Upper lobe of left lung (tissue), 6 donors: Measurements from ENCODE around the gene SIVA1. TPM values are rescaled to one million over a fixed set of nuclear protein-coding genes. Genes with fewer than 3 reads are reported as not detected.

Experiments used
- ATAC-seq, 2 donors: fragments of 200-7000 bp; cut with Tn5 transposase; one replicate each; pipeline ENCODE4 v1.9.1; 2022; ENCODE audit warnings: mild to moderate bottlenecking in 2 of 2, moderate library complexity in 2 of 2; ENCODE audit not compliant: low FRiP score in 2 of 2
- DNase-seq, 2 donors: peaks; one replicate each; pipeline ENCODE4 v3.0.0-alpha.2; 2019 to 2020
- H3K27ac ChIP-seq, 4 donors: fragments of 200-600 bp; sonication (generic); one replicate each; pipeline ENCODE4 v1.5.1; 2016 to 2019
- H3K27me3 ChIP-seq, 4 donors: fragments of 200-600 bp; sonication (generic); one replicate each; pipeline ENCODE4 v1.5.1; 2017 to 2019
- H3K36me3 ChIP-seq, 4 donors: fragments of 200-600 bp; sonication (generic); one replicate each; pipeline ENCODE4 v1.5.1; 2016 to 2019
- H3K4me1 ChIP-seq, 4 donors: fragments of 200-600 bp; sonication (generic); one replicate each; pipeline ENCODE4 v1.5.1; 2018 to 2019
- H3K4me3 ChIP-seq, 4 donors: fragments of 200-600 bp; sonication (generic); one replicate each; pipeline ENCODE4 v1.5.1; 2017 to 2019; ENCODE audit warnings: mild to moderate bottlenecking in 2 of 4, moderate library complexity in 1 of 4
- H3K9me3 ChIP-seq, 4 donors: fragments of 200-600 bp; sonication (generic); one replicate each; pipeline ENCODE4 v1.5.1; 2018 to 2019
- EP300 ChIP-seq, 4 donors: sonication (generic); formaldehyde crosslinking; IDR thresholded peaks; one replicate each; pipeline ENCODE4 v1.5.1; 2017; ENCODE audit warnings: antibody characterized with exemption in 4 of 4, control low read depth in 2 of 4
- POLR2A ChIP-seq, 4 donors: fragments of 450-650 bp; IDR thresholded peaks; one replicate each; pipeline ENCODE4 v1.5.1; 2016 to 2017; ENCODE audit warnings: antibody characterized with exemption in 4 of 4, mild to moderate bottlenecking in 2 of 4
- POLR2AphosphoS5 ChIP-seq, 2 donors: sonication (generic); formaldehyde crosslinking; IDR thresholded peaks; one replicate each; pipeline ENCODE4 v1.5.1; 2017; ENCODE audit warnings: antibody characterized with exemption in 2 of 2
- whole genome bisulfite sequencing, 2 donors: methylation state at CpG; one replicate each; pipeline ENCODE4 v1.1.5; 2017 to 2018; 5-methylcytosine and 5-hydroxymethylcytosine counted together
- total RNA-seq, 6 donors: library from RNA; depleted of rRNA in 4 of 6; stranded (reverse); fragments of >200 nt in 4 of 6; gene quantifications; one replicate each; pipeline versions ENCODE4 v1.1.0 to v1.2.1, GENCODE V29; 2016 to 2021
- TF ChIP-seq, protein P1 (sequence below), 6 experiments: fragments of 450-650 bp in 4 of 6; fragments of 200-600 bp in 2 of 6; sonication (generic) in 2 of 6; IDR thresholded peaks; one replicate each; pipeline ENCODE4 v1.5.1; 2016 to 2019; ENCODE audit warnings: antibody characterized with exemption in 6 of 6
- donor health status: DM: no; HTN: no; CAD: no; lungs with moderate emphysema.
- donor health status: DM: no; HTN: yes; CAD: no; lungs with severe emphysema.

The SIVA1 gene
- total RNA-seq, 6 donors from 2014 or later = 72.3 to 241 (median 91.0) TPM

DNA sequence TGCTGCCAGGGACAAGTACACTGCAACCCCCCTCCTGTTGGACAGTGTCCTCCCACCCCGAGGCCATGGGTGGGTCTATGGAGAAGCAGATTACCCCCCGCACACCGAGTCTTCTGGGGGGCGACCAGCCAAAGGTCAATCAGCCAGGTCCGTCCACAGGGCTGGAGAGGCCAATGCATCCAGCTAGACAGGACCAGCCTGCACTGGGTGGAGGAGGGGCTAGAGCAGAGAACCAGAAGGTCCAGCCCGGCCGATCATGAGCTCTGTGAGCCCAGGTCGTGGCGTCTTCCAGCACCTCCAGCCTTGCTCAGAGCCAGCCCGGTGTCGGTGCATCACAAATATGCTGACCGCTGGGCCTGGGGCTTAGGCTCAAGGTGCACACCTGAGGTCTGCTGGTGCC is 37.1 kb upstream of the SIVA1 start:
- no peak for ATAC-seq
- TF ChIP-seq POLR2AphosphoS5 (IDR thresholded peaks at IDR 0.05) (no peak), POLR2A (IDR thresholded peaks at IDR 0.05) (no peak), EP300 (IDR thresholded peaks at IDR 0.05) (no peak)
- TF ChIP-seq, protein P1, sequence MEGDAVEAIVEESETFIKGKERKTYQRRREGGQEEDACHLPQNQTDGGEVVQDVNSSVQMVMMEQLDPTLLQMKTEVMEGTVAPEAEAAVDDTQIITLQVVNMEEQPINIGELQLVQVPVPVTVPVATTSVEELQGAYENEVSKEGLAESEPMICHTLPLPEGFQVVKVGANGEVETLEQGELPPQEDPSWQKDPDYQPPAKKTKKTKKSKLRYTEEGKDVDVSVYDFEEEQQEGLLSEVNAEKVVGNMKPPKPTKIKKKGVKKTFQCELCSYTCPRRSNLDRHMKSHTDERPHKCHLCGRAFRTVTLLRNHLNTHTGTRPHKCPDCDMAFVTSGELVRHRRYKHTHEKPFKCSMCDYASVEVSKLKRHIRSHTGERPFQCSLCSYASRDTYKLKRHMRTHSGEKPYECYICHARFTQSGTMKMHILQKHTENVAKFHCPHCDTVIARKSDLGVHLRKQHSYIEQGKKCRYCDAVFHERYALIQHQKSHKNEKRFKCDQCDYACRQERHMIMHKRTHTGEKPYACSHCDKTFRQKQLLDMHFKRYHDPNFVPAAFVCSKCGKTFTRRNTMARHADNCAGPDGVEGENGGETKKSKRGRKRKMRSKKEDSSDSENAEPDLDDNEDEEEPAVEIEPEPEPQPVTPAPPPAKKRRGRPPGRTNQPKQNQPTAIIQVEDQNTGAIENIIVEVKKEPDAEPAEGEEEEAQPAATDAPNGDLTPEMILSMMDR (IDR thresholded peaks at IDR 0.05) = no peak
- Histone ChIP-seq H3K4me3 (no peak overlapping the region), H3K9me3 (no peaks in the 10 kb centered on the region), H3K4me1 (no peaks in the 10 kb centered on the region), H3K27ac (no peak overlapping the region), H3K36me3 (peaks cover 19 to 85% (median 70%) of the 10 kb centered on the region in 4 donors), H3K27me3 (no peaks in the 10 kb centered on the region)
- DNase-seq = peak in 1 of 2 donors; percentile 52
- WGBS, 2 donors = 95% methylated on average over 12 of the region's 12 CpGs; no CpG with 5 or more reads in 1 of the 2 donors

DNA sequence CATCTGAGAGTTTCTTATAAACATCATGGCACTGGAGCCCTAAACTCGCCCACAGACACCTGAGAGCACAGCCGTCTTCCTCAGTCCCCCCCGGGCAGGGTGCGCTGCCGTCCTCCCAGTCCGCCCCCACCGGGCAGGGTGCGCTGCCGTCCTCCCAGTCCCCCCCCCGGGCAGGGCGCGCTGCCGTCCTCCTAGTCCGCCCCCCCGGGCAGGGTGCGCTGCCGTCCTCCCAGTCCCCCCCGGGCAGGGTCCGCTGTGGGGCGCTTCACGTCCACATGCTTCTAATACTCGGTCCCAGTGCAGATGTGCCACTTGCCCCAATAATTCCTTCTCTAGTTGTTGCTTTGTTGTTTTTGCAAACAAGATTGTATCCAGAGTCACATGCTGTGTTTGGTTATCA is 35.8 kb upstream of the SIVA1 start:
- TF ChIP-seq POLR2AphosphoS5 (IDR thresholded peaks at IDR 0.05) (no peak), POLR2A (IDR thresholded peaks at IDR 0.05) (no peak), EP300 (IDR thresholded peaks at IDR 0.05) (no peak)
- TF ChIP-seq, protein P1 (IDR thresholded peaks at IDR 0.05) = no peak
- peaks cover 15 to 73% (median 58%) of the 10 kb centered on the region in 4 donors for H3K36me3 ChIP-seq
- no peak for ATAC-seq
- H3K4me3 ChIP-seq = no peak overlapping the region
- no peaks in the 10 kb centered on the region for H3K27me3 ChIP-seq
- H3K27ac ChIP-seq = no peak overlapping the region
- peak in 1 of 2 donors; percentile 78 for DNase-seq
- H3K9me3 ChIP-seq = no peaks in the 10 kb centered on the region
- WGBS, 2 donors = 96% methylated on average over 18 to 20 of the region's 22 CpGs
- H3K4me1 ChIP-seq = peaks cover 0 to 3% (median 0%) of the 10 kb centered on the region in 4 donors

DNA sequence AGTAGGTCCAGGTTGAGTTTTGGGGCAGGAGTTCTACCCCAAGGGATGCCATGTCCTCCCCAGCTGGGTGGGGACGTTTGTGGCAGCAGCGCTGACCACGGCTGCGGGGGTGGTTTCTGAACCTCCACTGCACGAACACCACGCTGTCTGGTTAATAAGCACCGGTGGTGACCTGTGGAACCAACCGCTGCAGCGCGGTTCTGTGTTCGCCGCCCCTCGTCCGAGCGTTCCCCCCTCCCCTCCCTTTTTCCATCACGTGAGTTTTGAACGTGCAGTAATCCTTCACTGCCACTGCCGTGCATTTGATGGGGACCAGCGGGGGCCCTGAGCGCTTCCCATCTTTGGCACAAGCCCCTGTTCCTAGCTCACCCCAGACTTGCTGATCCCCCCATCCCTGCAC is 35.3 kb upstream of the SIVA1 start:
- ATAC-seq = no peak
- TF ChIP-seq POLR2AphosphoS5 (IDR thresholded peaks at IDR 0.05) = no peak
- TF ChIP-seq EP300 (IDR thresholded peaks at IDR 0.05) = no peak
- TF ChIP-seq, protein P1 (IDR thresholded peaks at IDR 0.05) = no peak
- no peak for TF ChIP-seq POLR2A (IDR thresholded peaks at IDR 0.05)
- Histone ChIP-seq H3K4me1 (peaks cover 0 to 8% (median 0%) of the 10 kb centered on the region in 4 donors), H3K4me3 (no peak overlapping the region), H3K27ac (no peak overlapping the region), H3K27me3 (no peaks in the 10 kb centered on the region), H3K9me3 (no peaks in the 10 kb centered on the region), H3K36me3 (peaks cover 14 to 67% (median 53%) of the 10 kb centered on the region in 4 donors)
- DNase-seq = peak in 1 of 2 donors; percentile 60
- 81 to 84% methylated on average over 19 to 20 of the region's 20 CpGs for WGBS, 2 donors

DNA sequence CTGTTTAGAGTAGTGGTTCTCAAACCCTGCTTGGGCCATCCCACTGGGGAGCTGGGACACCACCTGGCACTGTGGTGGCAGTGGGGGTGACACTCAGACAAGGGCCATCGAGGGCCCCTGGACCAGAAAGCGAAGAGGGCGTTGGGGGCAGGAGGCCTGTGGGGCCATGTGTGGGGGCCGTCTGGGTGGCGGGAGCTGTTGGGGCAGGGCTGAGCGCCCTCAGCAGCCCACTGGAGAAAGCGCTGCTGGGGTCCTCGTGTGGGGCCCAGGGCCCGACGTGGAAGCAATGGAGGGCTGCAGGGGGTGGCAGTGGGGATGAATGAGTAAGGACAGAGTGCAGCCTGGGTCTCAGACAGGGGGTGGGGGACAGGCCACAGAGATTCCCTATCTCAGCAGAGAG is 34.8 kb upstream of the SIVA1 start:
- TF ChIP-seq POLR2A (IDR thresholded peaks at IDR 0.05) = no peak
- no peak for TF ChIP-seq EP300 (IDR thresholded peaks at IDR 0.05)
- TF ChIP-seq, protein P1 (IDR thresholded peaks at IDR 0.05) = no peak

DNA sequence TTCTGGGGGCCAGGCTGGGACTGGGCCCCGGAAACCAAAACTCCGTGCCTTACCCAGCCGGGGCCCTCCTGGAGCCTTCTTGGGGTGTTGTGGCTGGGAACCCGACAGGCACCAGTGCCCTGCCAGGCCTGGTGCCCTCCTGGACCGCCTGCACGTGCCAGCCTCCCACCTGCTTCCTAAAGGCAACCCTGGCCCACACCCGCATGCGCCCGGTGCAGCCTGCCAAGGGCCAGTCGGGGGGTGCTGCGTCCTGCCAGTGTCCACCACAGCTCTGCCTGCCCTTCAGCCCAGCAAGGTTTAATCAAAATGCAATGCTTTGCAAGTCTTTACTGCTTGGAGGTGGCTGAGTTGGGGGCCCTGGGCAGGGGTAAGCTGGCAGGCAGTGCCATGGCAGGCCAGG is 34.1 kb upstream of the SIVA1 start:
- peaks cover 5 to 55% (median 41%) of the 10 kb centered on the region in 4 donors for H3K36me3 ChIP-seq
- no peak for ATAC-seq
- H3K4me1 ChIP-seq = peaks cover 8 to 20% (median 10%) of the 10 kb centered on the region in 4 donors
- peak in 1 of 2 donors; percentile 77 for DNase-seq
- H3K9me3 ChIP-seq = no peaks in the 10 kb centered on the region
- no peak overlapping the region for H3K4me3 ChIP-seq
- TF ChIP-seq POLR2A (IDR thresholded peaks at IDR 0.05) (no peak), EP300 (IDR thresholded peaks at IDR 0.05) (no peak), POLR2AphosphoS5 (IDR thresholded peaks at IDR 0.05) (no peak)
- TF ChIP-seq, protein P1 (IDR thresholded peaks at IDR 0.05) = no peak
- 93 to 95% methylated on average over 5 to 11 of the region's 11 CpGs for WGBS, 2 donors
- H3K27me3 ChIP-seq = no peaks in the 10 kb centered on the region
- no peak overlapping the region for H3K27ac ChIP-seq

More for the DNA sequence above, 34.8 kb upstream of the SIVA1 start:
- Histone ChIP-seq H3K9me3 (no peaks in the 10 kb centered on the region), H3K4me1 (peaks cover 1 to 13% (median 3%) of the 10 kb centered on the region in 4 donors), H3K27ac (no peak overlapping the region), H3K4me3 (no peak overlapping the region), H3K27me3 (no peaks in the 10 kb centered on the region), H3K36me3 (peaks cover 10 to 62% (median 48%) of the 10 kb centered on the region in 4 donors)
- ATAC-seq (no peak), DNase-seq (peak in 1 of 2 donors; percentile 62)
- 80 to 89% methylated on average over 7 to 8 of the region's 10 CpGs for WGBS, 2 donors
